ENCODE data around the gene NTSR1.

The NTSR1 gene

DNA sequence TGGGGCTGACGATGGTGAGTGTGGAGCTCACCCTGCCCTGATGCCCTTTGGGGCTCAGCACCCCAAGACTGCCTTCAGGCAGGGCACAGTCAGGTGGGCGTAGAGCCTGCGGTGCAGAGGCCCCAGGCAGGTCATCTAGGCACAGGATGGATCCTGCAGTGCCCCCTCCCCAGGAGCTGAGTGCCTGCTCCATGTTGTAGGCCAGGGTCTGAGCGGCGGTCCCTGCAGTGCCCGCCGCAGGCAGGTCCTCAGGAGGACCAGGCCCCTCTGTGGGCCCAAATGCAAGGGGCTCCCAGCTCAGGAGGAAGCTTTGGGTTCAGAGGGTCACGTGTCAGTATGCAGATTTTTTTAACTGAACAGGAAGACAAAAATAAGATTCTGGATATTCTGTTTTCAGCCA, 90.4 kb downstream of the NTSR1 start:
- DNase-seq (ENCODE audit: low spot score): no peak
- no peak for TF ChIP-seq CTCF (IDR thresholded peaks at IDR 0.05; ENCODE audit: extremely low read depth, missing control alignments)

DNA sequence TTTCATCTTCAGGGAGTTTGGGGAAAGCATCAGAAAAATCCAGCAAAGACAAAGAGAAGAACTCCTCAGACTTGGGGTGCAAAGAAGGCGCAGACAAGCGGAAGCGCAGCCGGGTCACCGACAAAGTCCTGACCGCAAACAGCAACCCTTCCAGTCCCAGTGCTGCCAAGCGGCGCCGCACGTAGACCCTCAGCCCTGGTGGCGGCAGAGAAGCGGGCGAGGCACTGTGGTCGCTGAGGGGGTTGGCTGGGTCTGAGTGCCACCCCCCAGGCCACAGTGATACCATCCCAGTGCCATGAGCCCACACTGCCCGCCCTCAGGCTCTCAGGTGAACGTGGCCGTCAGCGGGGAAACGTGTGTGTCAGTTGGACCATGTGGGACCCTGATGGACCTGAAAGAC, 90.8 kb downstream of the NTSR1 start:
- no peak for DNase-seq (ENCODE audit: low spot score)
- TF ChIP-seq CTCF (IDR thresholded peaks at IDR 0.05; ENCODE audit: extremely low read depth, missing control alignments): no peak

DNA sequence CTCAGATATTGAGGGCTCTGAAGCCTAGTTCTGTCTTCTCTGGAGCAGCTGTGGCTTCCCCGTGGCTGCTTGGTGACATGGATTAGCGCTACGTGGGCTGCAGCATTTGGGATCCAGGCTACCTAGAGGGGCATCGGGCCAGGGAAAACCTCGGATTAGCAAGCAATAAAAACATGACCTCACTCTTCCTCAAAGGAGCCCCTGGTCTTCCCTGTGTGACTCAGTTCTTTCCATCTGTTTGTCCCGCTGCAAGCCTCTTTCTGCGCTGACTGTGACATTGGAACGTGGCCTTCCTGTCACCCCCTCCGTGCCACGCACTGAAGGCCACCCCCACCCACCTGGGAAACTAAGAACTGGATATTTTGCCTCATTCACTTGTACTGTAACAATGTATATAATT, 91.2 kb downstream of the NTSR1 start:
- no peak for TF ChIP-seq CTCF (IDR thresholded peaks at IDR 0.05; ENCODE audit: extremely low read depth, missing control alignments)
- DNase-seq (ENCODE audit: low spot score): no peak

DNA sequence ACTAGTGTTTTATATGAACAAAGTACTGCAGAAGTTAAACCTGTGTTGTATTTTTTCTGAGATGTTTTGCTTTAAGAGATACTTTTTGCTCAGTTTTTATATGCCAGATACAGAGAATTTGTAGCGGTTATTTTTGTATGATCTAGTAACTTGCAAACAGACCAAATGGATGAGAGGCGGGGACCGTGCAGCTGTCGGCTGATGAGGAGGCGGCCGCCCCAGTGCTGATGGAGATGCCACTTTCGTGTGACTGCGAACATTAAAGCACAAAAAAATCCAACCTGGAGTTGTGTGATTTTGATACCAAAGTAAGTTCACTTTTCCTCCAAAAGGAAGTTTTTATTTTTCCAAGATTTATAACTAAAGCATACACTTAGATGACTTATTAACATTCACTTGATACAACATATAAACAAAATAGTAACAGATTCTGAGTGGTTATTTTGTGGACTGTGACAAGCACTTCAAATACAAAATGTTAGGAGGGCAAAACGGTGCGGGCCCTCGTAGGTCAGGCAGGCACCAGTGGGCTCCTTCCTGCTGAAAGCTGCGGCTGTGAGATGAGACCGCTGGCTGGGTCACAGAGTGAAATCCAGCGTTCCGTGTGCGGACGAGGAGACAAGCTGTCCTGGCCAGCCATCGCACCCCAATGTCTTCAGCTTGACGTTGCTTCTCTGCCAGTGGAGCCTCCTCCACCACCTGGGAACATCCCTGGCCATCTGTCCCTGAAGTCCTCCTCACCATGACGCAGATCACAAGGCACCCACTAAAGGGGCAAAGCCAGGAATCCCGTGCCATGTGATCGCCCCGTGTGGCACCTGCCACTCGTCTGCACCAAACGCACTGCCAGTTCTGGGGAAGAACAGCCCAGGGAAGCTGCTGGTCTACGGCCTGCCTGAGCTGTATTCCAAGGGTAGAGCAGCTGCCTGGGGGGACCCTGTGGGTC, 92.0 kb downstream of the NTSR1 start:
- no peak for DNase-seq (ENCODE audit: low spot score)
- no peak for TF ChIP-seq CTCF (IDR thresholded peaks at IDR 0.05; ENCODE audit: extremely low read depth, missing control alignments)

- TF ChIP-seq CTCF (IDR thresholded peaks at IDR 0.05; ENCODE audit: extremely low read depth, missing control alignments): no peak
- no peak for DNase-seq (ENCODE audit: low spot score)
Measured at GRCh38 chr20:62801284-62802010, 92.8 kb downstream of the NTSR1 start.

DNA sequence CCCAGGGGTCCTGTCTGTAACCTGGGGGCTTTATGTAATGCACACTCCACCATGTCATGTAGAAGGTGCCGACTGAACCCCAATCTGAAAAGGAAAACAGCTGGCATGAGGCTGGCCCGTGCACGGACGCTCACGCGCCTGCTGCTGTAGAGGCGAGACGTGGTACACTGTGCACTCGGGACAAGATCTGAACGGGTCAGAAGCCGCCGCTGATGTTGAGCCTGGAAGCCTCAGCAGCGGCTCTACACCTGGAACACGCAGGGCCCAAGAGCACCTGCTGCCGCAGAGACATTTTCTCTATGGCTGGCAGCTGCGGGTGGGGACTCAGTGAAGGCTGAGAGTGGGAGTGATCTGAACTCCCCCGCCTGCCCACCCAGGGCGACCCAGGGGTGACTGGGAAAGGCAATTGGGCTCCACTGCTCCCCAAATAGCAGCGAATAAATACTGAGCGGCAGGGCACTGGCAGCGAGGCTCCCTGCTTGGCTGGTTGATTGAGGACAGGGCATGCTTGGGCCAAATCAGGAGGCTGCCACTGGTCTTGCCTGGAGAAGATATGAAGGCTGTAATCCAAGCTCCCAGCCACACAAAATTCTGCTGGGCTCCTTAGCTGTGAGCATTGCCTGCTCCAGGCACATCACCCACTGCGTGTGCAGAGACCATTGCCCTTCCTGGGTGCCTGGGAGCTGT, 93.5 kb downstream of the NTSR1 start:
- TF ChIP-seq CTCF (IDR thresholded peaks at IDR 0.05; ENCODE audit: extremely low read depth, missing control alignments): no peak
- no peak for DNase-seq (ENCODE audit: low spot score)

All from GM20000 (cell line).